Sigmoid colon (tissue), 4 donors: ENCODE results near the gene GRB10.

Source experiments
- CTCF ChIP-seq, 4 experiments: fragments of 450-650 bp in 3 of 4; fragments of 200-600 bp in 1 of 4; IDR thresholded peaks; one replicate each; pipeline ENCODE4 v1.5.1; 2016 to 2019; ENCODE audit warnings: antibody characterized with exemption in 4 of 4, mild to moderate bottlenecking in 3 of 4, moderate library complexity in 2 of 4
- EP300 ChIP-seq, 4 donors: sonication (generic); formaldehyde crosslinking; IDR thresholded peaks; one replicate each; pipeline ENCODE4 v1.6.1; 2017; ENCODE audit warnings: antibody characterized with exemption in 4 of 4
- POLR2A ChIP-seq, 2 donors: fragments of 450-650 bp; IDR thresholded peaks; one replicate each; pipeline ENCODE4 v1.6.1; 2016; ENCODE audit warnings: antibody characterized with exemption in 2 of 2, mild to moderate bottlenecking in 2 of 2, moderate library complexity in 2 of 2
- POLR2AphosphoS5 ChIP-seq, 4 donors: sonication (generic); formaldehyde crosslinking; IDR thresholded peaks; one replicate each; pipeline ENCODE4 v1.6.1; 2017; ENCODE audit warnings: antibody characterized with exemption in 4 of 4

- TF ChIP-seq CTCF (IDR thresholded peaks at IDR 0.05) = no peak
- no peak for TF ChIP-seq POLR2A (IDR thresholded peaks at IDR 0.05)
- no peak for TF ChIP-seq EP300 (IDR thresholded peaks at IDR 0.05)
- TF ChIP-seq POLR2AphosphoS5 (IDR thresholded peaks at IDR 0.05) = no peak
Measured at GRCh38 chr7:50552921-50553320, 229.8 kb downstream of the GRB10 start.
